Measurements from ENCODE around the gene GATAD2A. TPM values are rescaled to one million over a fixed set of nuclear protein-coding genes. Genes with fewer than 3 reads are reported as not detected.
"Not testable (repeated sequence)": the region's sequence is repeated elsewhere in the genome, so short reads cannot be mapped to it uniquely, and the experiment has no call there.

The GATAD2A gene
- total and polyA plus RNA-seq, 9 of the 15 experiments (the other 6 are each of a cell fraction or from before 2014, with no cell fraction given), result 2.4 to 226 (median 44.2) TPM

GRCh38 chr19:19372656-19373416, 32.6 kb upstream of the GATAD2A start (continued):
- no peak for TF ChIP-seq ZNF785 (CRISPR knock-in tag; IDR thresholded peaks at IDR 0.05)
- TF ChIP-seq, protein P1, sequence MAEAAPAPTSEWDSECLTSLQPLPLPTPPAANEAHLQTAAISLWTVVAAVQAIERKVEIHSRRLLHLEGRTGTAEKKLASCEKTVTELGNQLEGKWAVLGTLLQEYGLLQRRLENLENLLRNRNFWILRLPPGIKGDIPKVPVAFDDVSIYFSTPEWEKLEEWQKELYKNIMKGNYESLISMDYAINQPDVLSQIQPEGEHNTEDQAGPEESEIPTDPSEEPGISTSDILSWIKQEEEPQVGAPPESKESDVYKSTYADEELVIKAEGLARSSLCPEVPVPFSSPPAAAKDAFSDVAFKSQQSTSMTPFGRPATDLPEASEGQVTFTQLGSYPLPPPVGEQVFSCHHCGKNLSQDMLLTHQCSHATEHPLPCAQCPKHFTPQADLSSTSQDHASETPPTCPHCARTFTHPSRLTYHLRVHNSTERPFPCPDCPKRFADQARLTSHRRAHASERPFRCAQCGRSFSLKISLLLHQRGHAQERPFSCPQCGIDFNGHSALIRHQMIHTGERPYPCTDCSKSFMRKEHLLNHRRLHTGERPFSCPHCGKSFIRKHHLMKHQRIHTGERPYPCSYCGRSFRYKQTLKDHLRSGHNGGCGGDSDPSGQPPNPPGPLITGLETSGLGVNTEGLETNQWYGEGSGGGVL (CRISPR knock-in tag; IDR thresholded peaks at IDR 0.05), result no peak

- H3K4me1 ChIP-seq (replicated peaks in 1 of 2; ENCODE audit: control insufficient read depth in 2 of 2, insufficient read depth in 2 of 2, low read length in 2 of 2), result peaks cover 13 to 22% of the 10 kb centered on the region in 2 experiments; a peak in 4 of 5 replicates
Observed at GRCh38 chr19:19379527-19379926, 25.9 kb upstream of the GATAD2A start.

DNA sequence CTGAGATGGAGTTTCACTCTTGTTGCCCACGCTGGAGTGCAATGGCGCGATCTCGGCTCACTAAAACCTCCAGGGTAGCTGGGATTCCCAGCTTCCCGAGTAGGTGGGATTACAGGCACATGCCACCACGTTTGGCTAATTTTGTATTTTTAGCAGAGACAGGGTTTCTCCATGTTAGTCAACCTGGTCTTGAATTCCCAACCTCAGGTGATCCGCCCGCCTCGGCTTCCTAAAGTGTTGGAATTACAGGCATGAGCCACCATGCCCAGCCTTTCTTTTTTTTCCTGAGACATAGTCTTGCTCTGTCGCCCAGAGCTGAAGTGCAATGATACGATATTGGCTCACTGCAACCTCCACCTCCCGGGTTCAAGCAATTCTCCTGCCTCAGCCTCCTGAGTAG, 25.2 kb upstream of the GATAD2A start:
- H3K9me1 ChIP-seq (ENCODE audit: control insufficient read depth, insufficient read depth, low read length); H4K20me1 ChIP-seq (replicated peaks; ENCODE audit: control insufficient read depth, insufficient read depth, low read length); ATAC-seq; CTCF ChIA-PET (ENCODE audit: low intra/inter-chr PET ratio); BruUV-seq (replicated peaks); H3K27me3 ChIP-seq (ENCODE audit: control insufficient read depth in 2 of 2, insufficient read depth in 2 of 2, low read length in 2 of 2); H3K36me3 ChIP-seq (ENCODE audit: control insufficient read depth, insufficient read depth, low read length); H3K4me3 ChIP-seq; H3K9me3 ChIP-seq (replicated peaks; ENCODE audit: control insufficient read depth, insufficient read depth, low read depth, low read length); H3K27ac ChIP-seq (ENCODE audit: extremely low read depth, low read depth, low read length); FAIRE-seq; H3K4me2 ChIP-seq (ENCODE audit: insufficient read depth, low read length); intact Hi-C loops (cut with micrococcal nuclease); DNase-seq (ENCODE audit: extremely low read depth in 1 of 4, low spot score in 3 of 4); H3K9ac ChIP-seq (ENCODE audit: insufficient read depth in 1 of 2, low read depth in 2 of 2, low read length in 2 of 2); in situ Hi-C loops (cut with MboI); H2AFZ ChIP-seq (ENCODE audit: low read depth, low read length): not testable (repeated sequence)
- Histone ChIP-seq H3K4me1 (replicated peaks in 1 of 2; ENCODE audit: control insufficient read depth in 2 of 2, insufficient read depth in 2 of 2, low read length in 2 of 2) (peaks cover 19 to 20% of the 10 kb centered on the region in 2 experiments; a peak in 4 of 5 replicates), H3K79me2 (ENCODE audit: control insufficient read depth, insufficient read depth, low read length) (peaks cover 11% of the 10 kb centered on the region)
- 65% methylated on average over 10 of the region's 12 CpGs for WGBS (ENCODE audit: insufficient coverage, low coverage, missing lambda C conversion rate)
- POLR2A ChIA-PET, result interaction anchor here (1.1 to 1.6 kb wide), 2 partner anchors 7 to 328 kb away, joined by 3 to 6 read pairs; no protein-coding TSS in a partner anchor

More at GRCh38 chr19:19379527-19379926, 25.9 kb upstream of the GATAD2A start:
- no peak for FAIRE-seq
- ChIA-PET POLR2A (interaction anchor here (0.6 kb wide), 2 partner anchors 10 to 111 kb away, joined by 3 read pairs; no protein-coding TSS in a partner anchor), CTCF (ENCODE audit: low intra/inter-chr PET ratio) (no interaction called here)
- H3K9me3 ChIP-seq (replicated peaks; ENCODE audit: control insufficient read depth, insufficient read depth, low read depth, low read length), result no peaks in the 10 kb centered on the region
- no peak for DNase-seq (ENCODE audit: extremely low read depth in 1 of 4, low spot score in 3 of 4)
- no peak overlapping the region for H3K4me2 ChIP-seq (ENCODE audit: insufficient read depth, low read length)
- in situ Hi-C loops (cut with MboI) (no loop called here), intact Hi-C loops (cut with micrococcal nuclease) (no loop called here)
- H3K36me3 ChIP-seq (ENCODE audit: control insufficient read depth, insufficient read depth, low read length), result no peaks in the 10 kb centered on the region
- no peaks in the 10 kb centered on the region for H3K9me1 ChIP-seq (ENCODE audit: control insufficient read depth, insufficient read depth, low read length)
- TF ChIP-seq CC2D1A (IDR thresholded peaks at IDR 0.05), result no peak
- no peak for TF ChIP-seq CBFA2T3 (IDR thresholded peaks at IDR 0.05)
- no peak for TF ChIP-seq ZNF507 (tag; conservative IDR thresholded peaks at IDR 0.05)
- no peak for TF ChIP-seq ZBTB7A (IDR thresholded peaks at IDR 0.05; ENCODE audit: borderline replicate concordance, control insufficient read depth, low read depth, low read length)
- TF ChIP-seq MAFK (IDR thresholded peaks at IDR 0.05; ENCODE audit: low read length), result no peak
- no peak for TF ChIP-seq STAT5B (CRISPR knock-in tag; IDR thresholded peaks at IDR 0.05)
- no peak for TF ChIP-seq KDM5B (IDR thresholded peaks at IDR 0.05; ENCODE audit: insufficient replicate concordance, low read depth, low read length)
- TF ChIP-seq ZC3H11A (IDR thresholded peaks at IDR 0.05; ENCODE audit: low read depth, low read length), result no peak
- no peak for TF ChIP-seq ZNF75A (CRISPR knock-in tag; IDR thresholded peaks at IDR 0.05)
- TF ChIP-seq DMBX1 (CRISPR knock-in tag; IDR thresholded peaks at IDR 0.05; ENCODE audit: borderline replicate concordance), result no peak
- TF ChIP-seq ZFP30 (CRISPR knock-in tag; IDR thresholded peaks at IDR 0.05; ENCODE audit: borderline replicate concordance), result no peak
- H3K27ac ChIP-seq (ENCODE audit: extremely low read depth, low read depth, low read length), result no peak overlapping the region
- H3K79me2 ChIP-seq (ENCODE audit: control insufficient read depth, insufficient read depth, low read length), result peaks cover 5% of the 10 kb centered on the region
- no peaks in the 10 kb centered on the region for H3K27me3 ChIP-seq (ENCODE audit: control insufficient read depth in 2 of 2, insufficient read depth in 2 of 2, low read length in 2 of 2)
- H3K9ac ChIP-seq (ENCODE audit: insufficient read depth in 1 of 2, low read depth in 2 of 2, low read length in 2 of 2), result no peak overlapping the region
- H3K4me3 ChIP-seq, result no peak overlapping the region
- 57% methylated on average over 1 of the region's 2 CpGs for WGBS (ENCODE audit: insufficient coverage, low coverage, missing lambda C conversion rate)
- H2AFZ ChIP-seq (ENCODE audit: low read depth, low read length), result no peak overlapping the region
- BruUV-seq (replicated peaks), result no TSS peak
- H4K20me1 ChIP-seq (replicated peaks; ENCODE audit: control insufficient read depth, insufficient read depth, low read length), result no peaks in the 10 kb centered on the region
- no peak for ATAC-seq
